COLO668 (cell line): Measurements from ENCODE around the gene KHNYN.
A peak's percentile ranks its signal among the peaks of the same experiment; 100 is the strongest.
"Not testable (repeated sequence)": the region's sequence is repeated elsewhere in the genome, so short reads cannot be mapped to it uniquely, and the experiment has no call there.

Experiments
- DNase-seq: peaks from one replicate; lab custom pipeline; 2025; ENCODE audit not compliant: unreplicated experiment; lab: John Stamatoyannopoulos, UW

The KHNYN gene

GRCh38 chr14:24465805-24466204, 36.1 kb downstream of the KHNYN start:
- no peak for DNase-seq

- not testable (repeated sequence) for DNase-seq
Measured at GRCh38 chr14:24470450-24470849, 40.7 kb downstream of the KHNYN start.

- no peak for DNase-seq
Measured at GRCh38 chr14:24473211-24473610, 43.5 kb downstream of the KHNYN start.

- no peak for DNase-seq
Measured at GRCh38 chr14:24475261-24475660, 45.5 kb downstream of the KHNYN start.

GRCh38 chr14:24479999-24480398, 50.2 kb downstream of the KHNYN start:
- DNase-seq: not testable (repeated sequence)

- DNase-seq: peak; percentile 55
Measured at GRCh38 chr14:24481622-24482324, 52.0 kb downstream of the KHNYN start.

GRCh38 chr14:24482699-24483303, 53.0 kb downstream of the KHNYN start:
- not testable (repeated sequence) for DNase-seq

- no peak for DNase-seq
Measured at GRCh38 chr14:24483604-24484252, 54.0 kb downstream of the KHNYN start.
